ENCODE measurements around the gene MTUS2. TPM values are rescaled to one million over a fixed set of nuclear protein-coding genes. Genes with fewer than 3 reads are reported as not detected.

MTUS2 gene
- total RNA-seq, 1 donor from 2014 or later, result not detected

DNA sequence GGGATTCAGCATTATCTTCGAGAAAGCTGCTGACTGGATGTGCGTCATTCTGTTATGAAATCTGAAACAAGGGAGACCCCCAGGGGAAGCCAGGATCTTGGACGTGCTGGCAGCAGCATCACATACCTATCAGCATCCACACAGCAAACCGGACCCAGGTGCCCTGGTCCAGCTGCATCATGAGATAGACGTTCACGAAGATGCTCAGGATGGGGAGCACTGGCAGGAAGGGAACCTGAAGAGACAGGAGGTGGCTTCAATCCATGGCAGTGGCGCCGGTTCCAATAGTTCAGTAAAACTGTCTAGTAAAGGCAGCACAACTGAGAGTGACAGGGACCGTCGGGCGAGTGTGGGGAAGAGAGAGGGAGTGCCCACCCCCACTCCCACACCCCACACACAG, 695.9 kb downstream of the MTUS2 start:
- Mint-ChIP-seq H3K4me3 (no peak overlapping the region), H3K27me3 (no peaks in the 10 kb centered on the region), H3K36me3 (ENCODE audit: low read depth) (peaks cover 61% of the 10 kb centered on the region), H3K4me1 (peaks cover 5% of the 10 kb centered on the region), H3K9me3 (no peaks in the 10 kb centered on the region), H3K27ac (no peak overlapping the region)
- intact Hi-C loops (cut with micrococcal nuclease), result no loop called here
- DNase-seq, result no peak

DNA sequence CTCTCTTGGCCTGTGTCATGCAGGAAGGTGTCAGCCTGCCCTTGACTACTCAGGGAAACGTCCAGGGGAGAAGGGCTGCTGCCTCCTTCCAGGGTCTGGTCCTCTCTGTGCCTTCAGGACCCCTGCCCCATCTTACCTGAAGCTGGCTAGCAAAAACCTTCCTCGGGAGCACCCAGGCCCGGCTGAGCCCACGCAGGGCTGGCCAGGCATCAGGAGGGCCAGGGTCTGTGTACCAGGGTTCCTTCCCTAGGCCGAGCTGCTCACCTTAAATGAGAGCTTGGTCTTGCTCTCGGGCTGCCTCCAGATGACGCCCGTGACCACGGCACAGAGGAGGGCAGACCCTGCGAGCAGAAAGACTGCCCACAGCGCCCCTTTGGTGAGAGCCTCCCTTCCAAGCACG, 696.7 kb downstream of the MTUS2 start:
- Mint-ChIP-seq H3K27ac (no peak overlapping the region), H3K4me1 (peaks cover 3% of the 10 kb centered on the region), H3K4me3 (no peak overlapping the region), H3K27me3 (no peaks in the 10 kb centered on the region), H3K9me3 (no peaks in the 10 kb centered on the region), H3K36me3 (ENCODE audit: low read depth) (peaks cover 60% of the 10 kb centered on the region)
- no peak for DNase-seq
- intact Hi-C loops (cut with micrococcal nuclease), result no loop called here

DNA sequence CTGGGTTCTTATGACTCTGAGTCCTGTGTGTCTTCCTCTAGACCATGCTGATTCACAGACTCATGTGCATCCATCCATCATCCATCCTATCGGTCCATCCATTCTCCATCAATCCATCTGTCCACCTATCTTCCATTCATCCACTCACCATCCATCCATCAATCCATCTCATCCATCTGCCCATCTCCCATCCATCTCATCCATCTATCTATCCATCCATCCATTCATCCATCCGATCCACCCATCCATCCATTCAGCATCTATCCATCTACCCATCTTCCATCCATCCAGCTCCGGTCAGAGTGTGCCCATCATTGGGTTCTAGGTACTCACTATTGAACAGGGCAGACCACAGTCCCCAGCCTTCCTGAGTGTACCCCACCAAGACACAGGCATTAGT, 699.8 kb downstream of the MTUS2 start:
- H3K27ac Mint-ChIP-seq, result no peak overlapping the region

DNA sequence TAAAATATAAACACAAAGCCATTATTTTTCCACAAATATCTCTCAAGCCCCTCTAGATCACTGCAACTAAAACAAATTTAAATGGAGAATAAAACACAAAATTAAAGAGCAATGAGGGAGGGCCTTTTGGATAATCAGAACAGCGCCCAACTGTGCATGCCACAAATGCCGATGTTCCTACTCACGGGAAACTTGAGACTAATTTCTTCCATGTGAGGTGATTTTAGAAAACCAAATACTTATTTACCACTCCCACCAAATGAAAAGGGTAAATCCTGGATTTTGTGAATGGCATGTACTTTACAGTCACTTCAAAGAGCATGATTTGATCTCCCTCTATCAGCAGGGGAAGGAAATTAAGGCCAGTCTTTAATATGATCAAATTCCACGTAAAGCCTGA, 700.5 kb downstream of the MTUS2 start:
- intact Hi-C loops (cut with micrococcal nuclease), result no loop called here
- H3K27me3 Mint-ChIP-seq, result no peaks in the 10 kb centered on the region
- no peak for DNase-seq
- H3K27ac Mint-ChIP-seq, result no peak overlapping the region
- peaks cover 63% of the 10 kb centered on the region for H3K36me3 Mint-ChIP-seq (ENCODE audit: low read depth)
- no peak overlapping the region for H3K4me3 Mint-ChIP-seq
- H3K4me1 Mint-ChIP-seq, result peaks cover 5% of the 10 kb centered on the region
- H3K9me3 Mint-ChIP-seq, result no peaks in the 10 kb centered on the region

More for the DNA sequence above, 699.8 kb downstream of the MTUS2 start:
- H3K36me3 Mint-ChIP-seq (ENCODE audit: low read depth), result peaks cover 61% of the 10 kb centered on the region
- DNase-seq, result no peak
- H3K4me3 Mint-ChIP-seq, result no peak overlapping the region
- H3K9me3 Mint-ChIP-seq, result no peaks in the 10 kb centered on the region
- intact Hi-C loops (cut with micrococcal nuclease), result no loop called here
- peaks cover 3% of the 10 kb centered on the region for H3K4me1 Mint-ChIP-seq
- H3K27me3 Mint-ChIP-seq, result no peaks in the 10 kb centered on the region

DNA sequence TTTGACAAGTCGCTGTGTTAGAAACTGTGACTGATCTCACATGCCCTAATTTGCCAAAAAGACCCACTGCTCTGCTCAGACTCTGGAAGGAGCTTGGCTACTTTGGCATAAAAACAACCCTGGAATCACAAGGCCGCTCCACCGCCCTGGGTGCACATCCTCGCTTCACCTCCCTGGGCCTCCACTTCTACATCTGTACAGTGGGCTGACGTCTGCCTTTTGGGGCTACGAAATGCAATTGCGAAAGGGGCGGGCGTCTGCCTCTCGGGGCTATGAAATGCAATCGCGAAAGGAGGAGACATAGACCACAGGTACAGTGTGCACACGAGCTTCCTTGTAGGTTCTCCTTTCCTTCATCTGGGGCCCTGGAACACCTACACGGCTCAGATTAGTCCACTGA, 701.2 kb downstream of the MTUS2 start:
- intact Hi-C loops (cut with micrococcal nuclease), result no loop called here
- no peaks in the 10 kb centered on the region for H3K27me3 Mint-ChIP-seq
- H3K36me3 Mint-ChIP-seq (ENCODE audit: low read depth), result peaks cover 57% of the 10 kb centered on the region
- peaks cover 5% of the 10 kb centered on the region for H3K4me1 Mint-ChIP-seq
- H3K9me3 Mint-ChIP-seq, result no peaks in the 10 kb centered on the region
- no peak for DNase-seq
- no peak overlapping the region for H3K4me3 Mint-ChIP-seq
- no peak overlapping the region for H3K27ac Mint-ChIP-seq

DNA sequence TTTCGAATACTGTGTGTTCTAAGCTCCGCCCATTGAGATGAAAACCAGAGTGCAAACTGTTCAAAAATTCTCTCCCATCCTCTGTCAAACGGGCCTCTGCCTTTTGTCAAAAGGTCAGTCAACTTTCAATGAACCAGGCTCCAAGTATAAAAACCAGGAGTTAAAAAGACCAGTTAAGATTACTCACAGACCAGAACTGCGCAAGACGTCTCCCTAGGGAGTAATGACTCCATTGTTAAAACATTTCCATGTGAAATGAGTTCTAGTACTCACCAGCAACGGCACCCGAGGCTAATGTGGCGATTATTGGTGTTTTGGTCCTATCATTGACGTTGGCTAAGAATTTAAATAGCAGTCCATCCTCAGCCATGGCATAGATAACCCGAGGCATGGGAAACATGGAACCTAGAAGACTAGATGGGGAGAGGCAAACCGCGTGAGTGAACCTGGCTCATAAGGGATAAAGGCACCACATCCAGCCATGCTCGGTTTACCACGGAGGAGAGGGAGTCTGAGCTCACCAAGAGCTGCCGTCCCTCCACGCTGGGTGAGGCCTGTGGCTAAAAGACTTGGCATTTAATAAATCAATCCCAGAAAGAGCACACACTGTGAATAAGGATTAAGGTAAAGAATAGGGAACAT, 702.0 kb downstream of the MTUS2 start:
- Mint-ChIP-seq H3K9me3 (no peaks in the 10 kb centered on the region), H3K27ac (no peak overlapping the region), H3K4me1 (peaks cover 5% of the 10 kb centered on the region), H3K27me3 (no peaks in the 10 kb centered on the region), H3K36me3 (ENCODE audit: low read depth) (peaks cover 60% of the 10 kb centered on the region), H3K4me3 (no peak overlapping the region)
- no peak for DNase-seq
- intact Hi-C loops (cut with micrococcal nuclease), result no loop called here

DNA sequence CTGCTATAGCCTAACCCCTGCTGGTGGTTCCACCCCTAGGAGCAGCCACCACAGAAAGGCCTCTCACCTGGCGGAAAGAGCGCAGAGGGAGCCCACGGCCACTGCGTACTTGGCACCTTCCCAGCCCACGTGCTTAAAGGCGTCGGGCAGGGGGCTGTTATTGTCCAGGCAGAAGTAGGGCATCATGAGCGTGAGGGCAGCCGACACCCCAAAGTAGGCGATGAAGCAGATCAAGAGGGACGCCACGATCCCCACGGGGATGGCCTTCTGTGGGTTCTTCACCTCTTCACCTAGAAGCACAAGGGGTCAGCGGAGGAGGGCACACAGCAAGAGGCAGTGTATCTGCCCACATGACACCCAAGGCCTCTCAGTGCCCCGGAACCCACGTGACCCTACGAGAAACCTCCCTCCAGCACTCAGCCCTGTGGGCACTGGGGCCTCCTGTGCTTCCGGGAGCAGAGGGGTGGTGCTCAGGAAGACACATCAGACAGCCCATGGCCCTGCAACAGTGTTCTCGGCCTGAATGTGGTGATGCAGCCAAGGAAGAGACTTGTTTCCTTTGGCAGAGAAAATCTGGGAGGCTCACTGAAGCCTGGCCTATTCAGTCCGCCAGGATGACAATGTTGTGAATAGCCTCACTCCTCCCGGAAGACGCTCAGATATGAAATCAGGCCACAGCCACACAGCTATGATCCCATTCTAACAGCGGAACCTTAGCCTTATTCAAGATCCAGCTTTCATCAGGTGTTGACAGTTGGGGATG, 703.2 kb downstream of the MTUS2 start:
- H3K9me3 Mint-ChIP-seq, result no peaks in the 10 kb centered on the region
- H3K27ac Mint-ChIP-seq, result no peak overlapping the region
- intact Hi-C loops (cut with micrococcal nuclease), result no loop called here
- H3K36me3 Mint-ChIP-seq (ENCODE audit: low read depth), result peaks cover 62% of the 10 kb centered on the region
- H3K4me1 Mint-ChIP-seq, result peaks cover 5% of the 10 kb centered on the region
- DNase-seq, result no peak
- no peaks in the 10 kb centered on the region for H3K27me3 Mint-ChIP-seq
- no peak overlapping the region for H3K4me3 Mint-ChIP-seq

DNA sequence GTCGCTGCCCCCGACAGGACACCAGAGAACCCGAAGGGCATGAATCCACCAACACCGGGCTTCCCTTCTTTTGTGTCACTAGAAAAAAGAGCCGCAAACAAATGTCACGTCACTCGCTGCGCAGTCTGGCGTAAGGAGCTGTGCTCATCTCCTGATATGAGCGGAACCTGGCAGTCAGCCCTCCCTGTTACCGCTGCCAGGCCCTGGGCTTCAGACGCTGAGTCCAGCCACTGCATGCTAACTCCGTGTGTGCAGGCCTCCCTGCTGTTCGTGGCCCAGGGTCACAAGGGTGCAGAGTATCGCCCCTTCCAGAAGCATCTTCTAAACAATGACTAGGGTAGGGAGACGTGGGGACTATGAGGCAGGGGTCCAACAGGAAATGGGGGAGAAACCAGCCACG, 704.0 kb downstream of the MTUS2 start:
- Mint-ChIP-seq H3K36me3 (ENCODE audit: low read depth) (peaks cover 64% of the 10 kb centered on the region), H3K27ac (no peak overlapping the region)

DNA sequence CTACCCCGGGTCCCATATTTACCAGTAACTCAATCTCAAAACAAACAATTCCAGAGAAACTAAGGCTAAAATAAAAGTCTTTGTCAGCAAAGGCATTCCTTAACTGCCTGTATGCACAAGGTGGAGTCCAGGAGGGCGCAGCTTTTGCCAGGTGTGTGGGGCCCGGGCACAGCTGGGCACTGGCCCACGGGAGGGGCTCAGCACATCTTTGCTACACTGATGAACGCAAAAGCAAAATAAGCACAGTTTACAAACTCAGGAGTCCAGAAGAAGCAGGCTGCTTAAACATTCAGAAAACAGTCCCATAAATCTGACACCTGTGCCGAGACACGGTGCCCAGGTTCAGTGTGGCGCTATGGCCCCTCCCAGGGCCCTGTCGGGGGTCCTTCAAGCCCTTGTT, 704.5 kb downstream of the MTUS2 start:
- Mint-ChIP-seq H3K36me3 (ENCODE audit: low read depth) (peaks cover 67% of the 10 kb centered on the region), H3K9me3 (no peaks in the 10 kb centered on the region), H3K27ac (no peak overlapping the region), H3K4me3 (no peak overlapping the region), H3K4me1 (peaks cover 5% of the 10 kb centered on the region), H3K27me3 (no peaks in the 10 kb centered on the region)
- DNase-seq, result no peak
- intact Hi-C loops (cut with micrococcal nuclease), result no loop called here

More for the DNA sequence above, 704.0 kb downstream of the MTUS2 start:
- no peaks in the 10 kb centered on the region for H3K9me3 Mint-ChIP-seq
- intact Hi-C loops (cut with micrococcal nuclease), result no loop called here
- no peak for DNase-seq
- peaks cover 5% of the 10 kb centered on the region for H3K4me1 Mint-ChIP-seq
- H3K4me3 Mint-ChIP-seq, result no peak overlapping the region
- no peaks in the 10 kb centered on the region for H3K27me3 Mint-ChIP-seq

DNA sequence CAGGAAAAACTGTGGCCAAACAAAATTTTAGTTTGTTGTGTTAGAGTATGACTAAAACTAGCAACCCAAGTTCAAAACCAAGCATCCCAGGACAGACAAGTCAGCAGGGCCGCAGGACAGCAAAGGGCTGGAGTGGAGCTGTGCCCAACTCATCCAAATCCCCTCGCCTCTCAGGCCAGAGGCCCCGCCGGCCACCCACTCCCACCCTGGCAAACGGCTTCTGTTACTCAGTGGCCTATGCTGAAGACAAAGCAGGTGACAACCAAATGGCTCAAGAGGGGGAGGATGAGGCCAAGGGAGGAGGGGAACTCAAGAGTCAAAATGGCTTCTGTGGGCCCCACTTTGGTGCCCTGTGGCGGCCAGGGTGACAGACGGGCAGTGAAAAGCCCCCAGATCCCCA, 705.6 kb downstream of the MTUS2 start:
- H3K9me3 Mint-ChIP-seq, result no peaks in the 10 kb centered on the region
- peaks cover 69% of the 10 kb centered on the region for H3K36me3 Mint-ChIP-seq (ENCODE audit: low read depth)
- intact Hi-C loops (cut with micrococcal nuclease), result no loop called here
- no peak overlapping the region for H3K27ac Mint-ChIP-seq
- no peak for DNase-seq
- H3K27me3 Mint-ChIP-seq, result no peaks in the 10 kb centered on the region
- H3K4me1 Mint-ChIP-seq, result peaks cover 1% of the 10 kb centered on the region
- no peak overlapping the region for H3K4me3 Mint-ChIP-seq

DNA sequence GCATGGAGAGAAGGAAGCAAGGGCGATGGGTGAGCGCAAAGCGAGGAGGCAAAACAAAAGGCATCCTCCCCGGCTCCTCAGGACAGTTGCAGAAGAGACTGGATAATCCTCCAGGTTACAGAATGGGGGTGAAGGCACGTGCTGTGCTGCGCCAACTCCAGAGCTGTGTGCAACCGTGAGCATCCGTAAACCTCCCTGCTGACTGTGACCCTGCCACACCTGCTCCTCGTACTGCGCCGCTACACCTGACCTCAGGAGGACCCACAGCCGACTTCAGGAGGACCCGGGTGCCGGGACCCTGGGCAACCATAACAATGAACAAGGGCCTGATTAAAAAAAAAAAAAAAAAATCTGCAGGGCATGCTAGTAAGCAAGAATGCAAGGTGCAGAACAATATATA, 706.6 kb downstream of the MTUS2 start:
- H3K4me3 Mint-ChIP-seq, result no peak overlapping the region
- H3K36me3 Mint-ChIP-seq (ENCODE audit: low read depth), result peaks cover 67% of the 10 kb centered on the region
- no peaks in the 10 kb centered on the region for H3K27me3 Mint-ChIP-seq
- H3K9me3 Mint-ChIP-seq, result no peaks in the 10 kb centered on the region
- peaks cover 1% of the 10 kb centered on the region for H3K4me1 Mint-ChIP-seq
- DNase-seq, result no peak
- no peak overlapping the region for H3K27ac Mint-ChIP-seq
- intact Hi-C loops (cut with micrococcal nuclease), result no loop called here

DNA sequence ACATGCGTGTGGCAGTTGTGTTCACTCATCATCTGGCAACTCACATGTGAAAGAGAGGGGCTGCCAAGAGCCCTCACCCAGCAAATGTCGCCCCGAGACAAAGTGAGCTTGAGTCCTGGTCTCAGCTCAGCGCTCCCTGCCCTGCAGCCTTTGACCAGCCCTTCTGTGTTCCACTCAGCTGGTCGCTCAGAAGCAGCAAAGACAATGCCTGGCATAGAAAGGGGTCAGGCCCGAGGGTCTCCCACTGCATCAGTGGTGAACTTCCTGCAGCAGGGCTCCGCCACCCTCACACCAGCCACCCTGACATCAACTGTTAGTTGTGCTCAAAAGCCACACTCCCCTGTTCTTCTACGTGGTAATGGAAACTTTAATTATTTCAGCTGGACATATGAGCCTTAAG, 707.4 kb downstream of the MTUS2 start:
- H3K4me1 Mint-ChIP-seq, result peaks cover 1% of the 10 kb centered on the region
- no peak for DNase-seq
- no peak overlapping the region for H3K4me3 Mint-ChIP-seq
- no peaks in the 10 kb centered on the region for H3K27me3 Mint-ChIP-seq
- peaks cover 63% of the 10 kb centered on the region for H3K36me3 Mint-ChIP-seq (ENCODE audit: low read depth)
- H3K27ac Mint-ChIP-seq, result no peak overlapping the region
- intact Hi-C loops (cut with micrococcal nuclease), result no loop called here
- H3K9me3 Mint-ChIP-seq, result no peaks in the 10 kb centered on the region

DNA sequence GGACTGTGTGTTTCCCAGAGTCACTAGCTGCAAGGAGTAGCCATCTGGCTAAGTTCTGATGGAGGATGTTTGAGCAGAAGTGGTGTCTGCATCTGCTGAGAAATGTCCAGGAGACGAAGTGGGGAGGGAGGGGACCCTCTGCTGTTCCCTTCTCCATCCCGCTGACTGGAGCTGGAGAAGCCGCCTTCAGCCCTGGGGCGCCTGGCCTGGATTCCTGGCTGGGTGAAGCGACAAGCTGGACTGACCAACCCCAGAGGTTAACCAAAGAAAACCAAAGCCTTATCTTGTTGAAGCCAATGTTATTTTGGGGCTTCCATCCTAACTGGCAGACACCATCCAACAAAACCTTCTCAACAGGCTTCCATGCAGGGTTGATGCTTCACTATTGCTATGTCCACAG, 707.8 kb downstream of the MTUS2 start:
- H3K27me3 Mint-ChIP-seq, result no peaks in the 10 kb centered on the region
- peaks cover 67% of the 10 kb centered on the region for H3K36me3 Mint-ChIP-seq (ENCODE audit: low read depth)
- no peak for DNase-seq
- no peak overlapping the region for H3K27ac Mint-ChIP-seq
- H3K9me3 Mint-ChIP-seq, result no peaks in the 10 kb centered on the region
- H3K4me1 Mint-ChIP-seq, result peaks cover 1% of the 10 kb centered on the region
- intact Hi-C loops (cut with micrococcal nuclease), result no loop called here
- no peak overlapping the region for H3K4me3 Mint-ChIP-seq

DNA sequence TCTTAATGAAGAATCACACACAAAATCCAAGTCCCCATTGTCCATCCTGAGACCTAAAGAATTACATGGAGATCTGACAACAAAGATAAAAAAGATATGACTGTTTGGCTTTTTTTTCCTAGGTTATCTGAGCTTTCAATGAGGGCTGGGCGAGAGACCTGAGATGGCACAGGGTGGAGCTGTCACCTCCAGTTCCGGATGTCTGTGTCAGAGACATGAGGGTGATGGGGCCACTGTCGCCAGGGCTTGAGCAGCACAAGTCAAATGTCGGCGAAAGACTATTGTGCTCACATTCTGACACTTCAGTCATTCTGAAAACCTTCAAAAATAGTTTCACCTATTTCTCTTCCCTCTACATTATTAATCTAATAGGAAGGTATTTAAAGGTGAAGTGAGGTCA, 709.6 kb downstream of the MTUS2 start:
- H3K4me1 Mint-ChIP-seq, result peaks cover 4% of the 10 kb centered on the region
- intact Hi-C loops (cut with micrococcal nuclease), result no loop called here
- H3K27me3 Mint-ChIP-seq, result no peaks in the 10 kb centered on the region
- no peak for DNase-seq
- H3K27ac Mint-ChIP-seq, result no peak overlapping the region
- H3K9me3 Mint-ChIP-seq, result no peaks in the 10 kb centered on the region
- no peak overlapping the region for H3K4me3 Mint-ChIP-seq
- H3K36me3 Mint-ChIP-seq (ENCODE audit: low read depth), result peaks cover 64% of the 10 kb centered on the region

DNA sequence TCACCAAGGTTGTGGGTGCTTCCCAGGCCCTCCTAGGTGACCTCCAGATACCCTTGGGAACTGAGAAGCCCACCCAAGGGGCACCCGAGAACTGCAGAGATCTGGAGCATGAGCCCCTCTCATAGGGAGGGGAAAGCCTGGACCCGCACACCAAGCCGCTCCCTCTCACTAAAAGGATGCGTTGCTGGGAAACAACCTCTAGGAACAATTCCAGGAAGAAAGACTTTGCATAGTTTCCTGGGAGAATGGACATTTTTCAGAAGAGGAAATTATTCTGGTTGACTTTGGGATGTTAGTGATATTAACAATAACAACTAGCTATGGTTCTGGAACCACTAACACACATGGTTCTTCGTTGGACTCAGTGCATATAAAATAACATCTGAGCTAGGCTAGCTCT, 710.8 kb downstream of the MTUS2 start:
- Mint-ChIP-seq H3K36me3 (ENCODE audit: low read depth) (peaks cover 65% of the 10 kb centered on the region), H3K27me3 (no peaks in the 10 kb centered on the region), H3K4me3 (no peak overlapping the region), H3K4me1 (peaks cover 2% of the 10 kb centered on the region), H3K9me3 (no peaks in the 10 kb centered on the region), H3K27ac (no peak overlapping the region)
- no peak for DNase-seq
- intact Hi-C loops (cut with micrococcal nuclease), result no loop called here
